ENCODE measurements around the gene ZNF621. TPM values are rescaled to one million over a fixed set of nuclear protein-coding genes. Genes with fewer than 3 reads are reported as not detected.
A peak's percentile ranks its signal among the peaks of the same experiment; 100 is the strongest.

The ZNF621 gene
- total RNA-seq, 4 donors from 2014 or later = 6.5 to 35.7 (median 16.3) TPM

GRCh38 chr3:40518067-40518466 is 6.7 kb upstream of the ZNF621 start:
- no peak overlapping the region for H3K27ac ChIP-seq
- no peaks in the 10 kb centered on the region for H3K36me3 ChIP-seq
- no peak overlapping the region for H3K4me3 ChIP-seq
- intact Hi-C loops (cut with DNase I; ENCODE audit: low total_unique reads) = no loop called here
- no peaks in the 10 kb centered on the region for H3K4me1 ChIP-seq
- no peak for DNase-seq
- TF ChIP-seq CTCF (IDR thresholded peaks at IDR 0.05) = no peak
- no peak for TF ChIP-seq POLR2A (IDR thresholded peaks at IDR 0.05)
- H3K27me3 ChIP-seq = no peaks in the 10 kb centered on the region
- no peaks in the 10 kb centered on the region for H3K9me3 ChIP-seq

- Histone ChIP-seq H3K9me3 (no peaks in the 10 kb centered on the region), H3K4me3 (no peak overlapping the region)
- intact Hi-C loops (cut with DNase I; ENCODE audit: low total_unique reads) = no loop called here
Observed at GRCh38 chr3:40518848-40519247, 5.9 kb upstream of the ZNF621 start.

GRCh38 chr3:40521254-40521653 is 3.5 kb upstream of the ZNF621 start:
- Histone ChIP-seq H3K27ac (no peak overlapping the region), H3K4me1 (no peaks in the 10 kb centered on the region), H3K36me3 (no peaks in the 10 kb centered on the region), H3K9me3 (no peaks in the 10 kb centered on the region), H3K27me3 (no peaks in the 10 kb centered on the region), H3K4me3 (no peak overlapping the region)
- no peak for DNase-seq
- no peak for TF ChIP-seq POLR2A (IDR thresholded peaks at IDR 0.05)
- TF ChIP-seq CTCF (IDR thresholded peaks at IDR 0.05) = no peak
- intact Hi-C loops (cut with DNase I; ENCODE audit: low total_unique reads) = no loop called here

More at GRCh38 chr3:40518848-40519247, 5.9 kb upstream of the ZNF621 start:
- H3K4me1 ChIP-seq = no peaks in the 10 kb centered on the region
- no peaks in the 10 kb centered on the region for H3K36me3 ChIP-seq
- no peak for DNase-seq
- TF ChIP-seq CTCF (IDR thresholded peaks at IDR 0.05) (no peak), POLR2A (IDR thresholded peaks at IDR 0.05) (no peak)
- H3K27ac ChIP-seq = no peak overlapping the region
- H3K27me3 ChIP-seq = no peaks in the 10 kb centered on the region

GRCh38 chr3:40523781-40524180 is 979 bp upstream of the ZNF621 start:
- H3K4me1 ChIP-seq = no peaks in the 10 kb centered on the region
- DNase-seq = no peak
- H3K4me3 ChIP-seq = no peak overlapping the region
- intact Hi-C loops (cut with DNase I; ENCODE audit: low total_unique reads) = no loop called here
- peak overlapping the region; percentile 86 to 88 for H3K27ac ChIP-seq
- TF ChIP-seq CTCF (IDR thresholded peaks at IDR 0.05) = no peak
- H3K36me3 ChIP-seq = no peaks in the 10 kb centered on the region
- no peaks in the 10 kb centered on the region for H3K27me3 ChIP-seq
- H3K9me3 ChIP-seq = no peaks in the 10 kb centered on the region

GRCh38 chr3:40524222-40524567 is 565 bp upstream of the ZNF621 start:
- DNase-seq = no peak
- Histone ChIP-seq H3K27me3 (no peaks in the 10 kb centered on the region), H3K4me3 (peak overlapping the region; percentile 66 to 89), H3K36me3 (no peaks in the 10 kb centered on the region), H3K27ac (peak overlapping the region; percentile 86 to 88), H3K4me1 (no peaks in the 10 kb centered on the region), H3K9me3 (no peaks in the 10 kb centered on the region)
- no peak for TF ChIP-seq CTCF (IDR thresholded peaks at IDR 0.05)
- no peak for TF ChIP-seq POLR2A (IDR thresholded peaks at IDR 0.05)
- intact Hi-C loops (cut with DNase I; ENCODE audit: low total_unique reads) = no loop called here

Data from uterus (tissue), 4 donors.